ENCODE data around the gene PACRG. TPM values are rescaled to one million over a fixed set of nuclear protein-coding genes. Genes with fewer than 3 reads are reported as not detected.

Gene PACRG
- polyA plus RNA-seq, 3 donors = 14.2 to 16.6 (median 16.4) TPM

- no peak for DNase-seq (ENCODE audit: extremely low read depth in 1 of 11, low read depth in 9 of 11, low spot score in 4 of 11)
Measured at GRCh38 chr6:163146036-163146435, 418.3 kb downstream of the PACRG start.

DNA sequence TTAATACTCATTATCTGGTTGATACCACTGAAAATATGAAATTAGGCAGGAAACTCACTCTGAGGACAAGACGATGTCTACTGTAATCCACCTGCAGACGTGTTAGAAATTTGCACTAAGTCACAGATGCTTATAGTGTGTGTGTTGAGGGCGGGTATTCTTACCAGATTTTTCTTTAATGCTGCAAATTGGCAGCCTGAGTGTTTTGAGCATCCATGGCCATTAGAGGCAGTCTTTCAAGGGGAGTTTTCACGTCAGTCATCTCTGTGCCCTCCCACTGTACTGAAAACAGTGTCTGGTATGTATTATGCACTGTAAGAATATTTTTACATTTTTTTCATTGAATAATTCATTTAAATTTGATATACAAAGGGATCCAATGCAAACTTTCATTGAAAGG, 420.2 kb downstream of the PACRG start:
- no peak for DNase-seq (ENCODE audit: extremely low read depth in 1 of 11, low read depth in 9 of 11, low spot score in 4 of 11)

GRCh38 chr6:163148451-163149278, 420.9 kb downstream of the PACRG start:
- no peak for DNase-seq (ENCODE audit: extremely low read depth in 1 of 11, low read depth in 9 of 11, low spot score in 4 of 11)

- DNase-seq (ENCODE audit: extremely low read depth in 1 of 11, low read depth in 9 of 11, low spot score in 4 of 11) = no peak
Measured at GRCh38 chr6:163149279-163149848, 421.6 kb downstream of the PACRG start.

DNA sequence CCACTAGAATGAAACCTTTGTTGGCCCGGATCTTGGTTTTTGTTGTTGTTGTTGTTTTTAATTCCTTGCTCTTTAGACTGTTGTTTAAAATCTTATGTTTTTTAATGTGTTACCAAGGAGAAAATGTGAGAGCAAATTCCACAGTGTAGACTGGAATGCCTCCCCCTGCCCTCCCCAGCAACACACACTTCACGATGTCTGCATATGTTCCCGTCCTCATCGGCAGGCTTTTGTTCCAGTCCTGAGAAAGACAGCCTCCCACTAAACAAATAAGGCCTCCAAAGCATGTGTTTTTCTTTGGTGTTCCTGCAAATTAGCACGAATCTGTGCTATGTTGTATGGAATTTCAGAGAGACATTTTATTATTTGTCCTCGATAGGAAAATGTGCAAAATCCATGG, 423.4 kb downstream of the PACRG start:
- DNase-seq (ENCODE audit: extremely low read depth in 1 of 11, low read depth in 9 of 11, low spot score in 4 of 11) = peak in 2 of 11 donors; percentile 4 to 31

DNA sequence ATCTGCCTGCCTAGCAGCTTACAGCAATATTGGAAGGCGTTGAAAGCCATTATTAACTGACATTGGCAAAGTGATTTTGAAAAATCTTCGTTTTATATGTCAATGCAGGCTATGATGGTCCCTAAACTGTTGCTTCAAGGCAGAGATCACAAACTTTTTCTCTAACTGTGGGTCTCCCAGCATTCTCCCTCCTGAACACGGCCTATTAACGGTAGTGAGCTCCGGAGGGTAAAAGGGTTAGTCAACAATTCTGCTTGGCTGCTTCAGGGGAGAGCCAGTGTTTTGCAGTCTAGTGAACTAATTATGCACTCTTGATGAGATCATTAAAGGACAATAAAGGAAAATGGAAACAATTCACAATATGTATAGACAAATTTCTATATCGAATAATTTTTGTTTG, 424.9 kb downstream of the PACRG start:
- DNase-seq (ENCODE audit: extremely low read depth in 1 of 11, low read depth in 9 of 11, low spot score in 4 of 11) = no peak

GRCh38 chr6:163159110-163159509, 431.3 kb downstream of the PACRG start:
- DNase-seq (ENCODE audit: extremely low read depth in 1 of 11, low read depth in 9 of 11, low spot score in 4 of 11) = no peak

DNA sequence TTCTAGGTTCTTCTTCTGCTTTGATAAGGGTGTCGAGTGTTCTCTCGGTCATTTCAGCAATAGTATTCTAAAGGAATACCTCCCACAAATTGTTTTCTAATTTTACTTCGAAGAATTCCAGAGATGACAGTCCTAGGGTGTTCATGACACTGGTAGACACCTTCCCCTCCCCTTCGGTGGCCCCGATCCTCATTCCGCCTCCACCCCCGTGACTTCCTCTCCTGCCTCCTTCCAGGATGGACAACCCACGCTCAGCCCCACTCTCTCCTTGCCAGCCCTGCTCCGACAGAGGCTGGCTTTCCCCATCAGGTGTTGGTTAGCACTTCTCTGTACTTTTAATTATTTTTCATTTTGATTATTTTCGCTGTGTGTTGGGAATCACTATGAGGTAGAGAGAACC, 431.9 kb downstream of the PACRG start:
- DNase-seq (ENCODE audit: extremely low read depth in 1 of 11, low read depth in 9 of 11, low spot score in 4 of 11) = no peak

DNA sequence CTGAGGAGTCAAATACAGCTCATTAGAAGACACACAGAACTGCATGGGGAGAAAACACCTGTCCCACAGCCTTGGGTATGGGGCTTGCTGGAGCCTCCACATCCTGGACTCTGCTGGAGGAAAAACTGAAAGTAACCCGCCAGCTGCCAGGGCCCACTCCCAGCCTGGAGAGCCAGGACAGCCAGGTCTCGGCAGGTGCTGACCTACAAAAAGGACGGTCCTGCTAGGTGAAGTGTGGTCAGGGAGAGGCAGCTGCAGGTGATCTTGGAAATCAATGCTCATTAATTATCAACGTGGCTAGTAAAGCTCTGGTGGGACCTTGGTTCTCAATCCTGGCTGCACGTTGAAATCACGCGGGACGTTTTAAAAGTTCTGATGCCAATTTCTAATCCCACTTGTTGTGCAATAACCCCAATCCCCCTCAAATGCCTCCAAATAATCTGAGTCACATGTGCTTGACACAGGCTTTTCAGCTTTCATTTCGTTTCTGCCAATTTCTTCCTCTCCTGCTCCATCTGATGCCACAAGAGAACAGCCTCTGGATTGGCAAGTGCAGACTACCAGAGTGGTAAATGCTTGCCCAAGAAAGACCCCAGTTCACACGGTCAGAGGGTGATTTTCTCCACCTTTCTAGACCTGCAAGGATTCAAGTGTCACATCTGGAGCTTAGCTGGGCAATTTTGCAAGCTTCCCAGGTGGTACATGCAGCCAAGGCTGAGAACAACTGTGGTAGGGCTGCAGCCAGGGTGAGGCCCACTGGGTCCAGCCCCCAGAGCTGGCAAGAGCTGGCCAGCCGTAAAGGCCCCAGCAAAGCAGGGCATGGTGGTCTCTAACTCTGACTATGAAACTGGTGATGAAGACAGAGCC, 434.5 kb downstream of the PACRG start:
- no peak for DNase-seq (ENCODE audit: extremely low read depth in 1 of 11, low read depth in 9 of 11, low spot score in 4 of 11)

DNA sequence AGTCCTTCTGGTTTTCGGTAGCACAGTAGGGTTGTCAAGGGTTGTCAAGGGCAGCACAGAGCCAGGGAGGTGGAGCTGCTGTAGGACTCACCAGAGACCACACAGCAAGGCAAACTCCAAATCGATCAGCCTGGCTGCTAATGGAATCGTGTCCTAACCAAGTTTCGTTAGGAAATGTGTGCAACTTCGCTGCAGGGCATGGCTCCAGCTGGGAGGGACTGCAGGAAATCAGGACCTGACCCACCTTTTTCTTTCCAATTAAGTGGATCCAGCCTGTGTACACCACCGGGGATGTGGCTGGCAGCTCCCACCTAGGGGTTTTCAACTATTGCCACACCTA, 435.1 kb downstream of the PACRG start:
- DNase-seq (ENCODE audit: extremely low read depth in 1 of 11, low read depth in 9 of 11, low spot score in 4 of 11) = no peak

DNA sequence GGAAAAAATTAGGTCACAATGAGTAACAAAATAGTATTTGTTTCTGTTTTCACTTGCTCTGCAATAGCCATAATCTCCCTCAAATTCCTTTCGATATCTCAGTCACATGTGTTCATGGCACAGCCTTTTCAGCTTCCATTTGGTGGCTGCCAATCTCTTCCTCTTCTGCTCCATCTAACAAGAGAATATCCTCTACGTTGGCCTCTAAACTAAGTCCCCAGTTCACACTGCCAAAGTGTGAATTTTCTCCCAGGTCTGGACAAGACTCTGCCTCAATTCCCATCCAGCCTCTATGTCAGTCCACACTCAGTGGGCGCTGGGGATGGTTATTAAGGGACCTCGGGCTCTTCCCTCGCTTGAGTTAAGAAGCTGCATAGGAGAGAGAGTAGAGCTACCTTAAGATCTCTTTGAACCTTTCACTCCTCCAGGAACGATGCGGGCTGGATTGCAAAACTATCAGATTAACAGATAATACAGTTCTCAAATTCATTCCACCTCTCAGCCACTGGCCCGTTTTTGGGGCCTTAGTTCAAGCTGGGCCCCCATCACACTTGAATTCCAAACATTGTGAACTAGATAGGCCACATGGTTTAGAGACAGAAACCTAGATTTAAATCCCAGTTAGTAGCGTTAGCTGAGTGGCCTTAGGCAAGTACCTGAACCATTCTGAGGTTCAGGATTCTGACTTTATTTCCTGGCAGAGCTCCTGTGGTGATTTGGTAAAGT, 436.6 kb downstream of the PACRG start:
- DNase-seq (ENCODE audit: extremely low read depth in 1 of 11, low read depth in 9 of 11, low spot score in 4 of 11) = no peak

DNA sequence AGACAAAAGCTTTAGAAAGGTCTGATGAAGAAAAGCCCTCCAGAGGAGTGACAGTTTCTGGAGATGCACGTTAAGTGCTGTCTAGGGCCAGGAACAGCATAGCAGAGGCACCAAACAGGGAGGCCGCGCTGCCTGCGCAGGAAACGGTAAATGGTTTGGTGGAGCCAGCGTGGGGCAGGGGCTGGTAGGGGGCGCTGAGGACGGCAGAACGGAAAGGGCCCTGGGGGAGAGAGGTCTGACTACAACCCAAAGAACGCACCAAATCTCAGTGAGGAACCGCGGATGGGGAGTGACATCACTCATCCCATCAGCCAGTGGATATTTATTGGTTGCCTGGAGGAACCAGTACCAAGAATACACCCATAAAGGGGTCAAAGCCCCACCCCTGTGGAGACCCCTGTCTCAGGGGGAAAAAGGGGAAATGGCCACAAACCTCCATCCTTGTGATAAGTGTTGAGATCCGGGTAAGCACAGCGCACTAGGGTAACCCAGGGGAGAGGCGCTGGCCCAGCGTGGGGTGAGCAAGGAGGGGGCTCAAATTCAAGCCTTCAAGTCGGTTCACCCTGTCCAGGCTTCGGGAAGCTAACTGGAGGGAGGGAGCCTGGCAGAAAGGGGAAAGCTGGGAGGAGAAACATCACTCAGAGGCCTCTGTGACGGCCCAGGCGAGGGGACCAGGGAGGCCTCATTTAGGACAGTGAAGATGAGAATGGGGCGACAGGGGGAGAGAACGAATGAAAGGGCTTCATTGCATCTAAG, 437.6 kb downstream of the PACRG start:
- no peak for DNase-seq (ENCODE audit: extremely low read depth in 1 of 11, low read depth in 9 of 11, low spot score in 4 of 11)

- DNase-seq (ENCODE audit: extremely low read depth in 1 of 11, low read depth in 9 of 11, low spot score in 4 of 11) = no peak
Measured at GRCh38 chr6:163165922-163166321, 438.1 kb downstream of the PACRG start.

DNA sequence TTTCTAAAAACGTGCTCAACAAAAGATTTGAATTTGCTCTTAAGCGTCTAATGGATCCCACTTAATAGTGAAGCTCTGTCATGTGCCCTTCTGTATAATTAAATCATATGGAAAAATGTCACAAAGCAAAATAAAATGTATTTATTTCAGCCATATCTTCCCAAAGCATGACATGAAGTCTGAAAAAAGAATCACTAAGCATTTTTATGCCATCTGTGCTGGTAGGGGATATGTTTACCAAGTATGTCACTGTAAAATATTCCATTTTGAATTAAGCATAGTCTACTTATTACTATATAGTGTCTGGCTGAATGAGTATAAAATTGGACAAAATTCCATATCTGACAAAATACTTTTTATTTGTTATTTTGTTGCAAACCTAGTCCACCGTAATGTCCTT, 438.7 kb downstream of the PACRG start:
- no peak for DNase-seq (ENCODE audit: extremely low read depth in 1 of 11, low read depth in 9 of 11, low spot score in 4 of 11)

DNA sequence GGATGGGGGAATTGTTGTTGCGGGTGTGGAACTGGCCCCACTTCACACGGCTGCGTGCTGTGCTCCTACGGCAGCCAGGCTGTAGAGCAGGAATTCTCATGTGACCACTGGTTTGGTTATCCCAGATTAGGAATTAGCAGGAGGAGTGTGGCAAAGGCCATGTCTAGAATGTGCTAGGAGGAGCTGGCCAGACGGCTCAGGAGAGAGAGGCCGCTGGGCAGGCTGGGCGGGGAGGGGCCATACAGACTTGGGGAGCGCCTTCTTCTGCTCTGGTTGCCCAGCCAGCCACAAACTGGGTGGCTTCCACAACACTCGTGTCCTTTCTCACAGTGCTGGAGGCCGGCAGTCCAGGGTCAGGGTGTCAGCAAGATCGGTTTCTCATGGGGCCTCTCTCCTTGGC, 441.7 kb downstream of the PACRG start:
- no peak for DNase-seq (ENCODE audit: extremely low read depth in 1 of 11, low read depth in 9 of 11, low spot score in 4 of 11)

GRCh38 chr6:163170294-163170883, 442.6 kb downstream of the PACRG start:
- no peak for DNase-seq (ENCODE audit: extremely low read depth in 1 of 11, low read depth in 9 of 11, low spot score in 4 of 11)

DNA sequence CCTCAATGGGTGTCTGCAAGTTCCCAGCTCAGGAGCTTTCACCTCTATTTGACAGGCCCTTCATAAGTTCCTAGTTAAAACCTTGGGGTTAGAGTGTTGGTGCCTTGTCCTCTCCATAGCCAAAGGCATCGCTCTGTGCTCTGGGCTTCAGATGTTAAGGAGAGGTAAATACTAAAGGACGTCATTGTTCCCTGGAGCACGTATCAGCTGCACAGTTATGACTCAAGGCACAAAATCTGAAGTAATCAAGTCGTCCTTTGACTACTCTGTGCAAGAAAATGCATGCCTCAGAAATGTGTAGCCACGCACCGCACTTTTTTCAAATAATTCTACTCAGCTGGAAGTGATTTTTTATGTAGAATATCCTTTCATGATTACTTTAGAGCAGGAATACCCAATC, 446.0 kb downstream of the PACRG start:
- no peak for DNase-seq (ENCODE audit: extremely low read depth in 1 of 11, low read depth in 9 of 11, low spot score in 4 of 11)

DNA sequence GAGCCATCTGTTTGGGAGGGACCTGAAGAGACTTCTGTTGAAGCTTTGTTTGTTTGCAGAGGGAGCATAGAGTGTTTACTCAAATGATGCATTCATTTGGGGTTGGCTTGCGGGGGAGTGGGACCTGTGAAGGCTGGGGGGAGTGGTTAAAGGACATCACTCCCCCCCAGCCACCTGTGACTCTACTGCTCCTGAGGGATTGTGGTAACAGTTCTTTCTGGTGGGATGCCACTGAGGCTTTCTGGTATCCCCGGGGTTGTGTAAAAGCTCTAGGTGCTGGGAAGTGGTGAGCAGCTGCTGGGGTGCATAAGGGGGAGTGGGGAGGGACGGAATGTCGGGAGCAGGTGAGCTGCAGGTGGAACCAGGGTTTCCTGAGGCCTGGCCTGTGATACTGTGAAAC, 447.5 kb downstream of the PACRG start:
- no peak for DNase-seq (ENCODE audit: extremely low read depth in 1 of 11, low read depth in 9 of 11, low spot score in 4 of 11)

Measured in renal cortex interstitium (tissue), 11 donors.